Calu3 (cell line): ENCODE measurements around the gene BEND7. TPM values are rescaled to one million over a fixed set of nuclear protein-coding genes. Genes with fewer than 3 reads are reported as not detected.
"Not testable (repeated sequence)": the region's sequence is repeated elsewhere in the genome, so short reads cannot be mapped to it uniquely, and the experiment has no call there.

Experiments
- BruUV-seq: library from RNA; stranded (reverse); fragments of 400-500 nt; replicated peaks from 2 replicates; lab custom pipeline; 2021; lab: Mats Ljungman, UMichigan
- CTCF ChIA-PET: fragments of 300-600 bp; sonication (Branson Sonifier 250); formaldehyde crosslinking; loops from one replicate; lab custom pipeline; 2022; ENCODE audit warnings: antibody characterized with exemption; lab: Charles Lee
- DNase-seq: peaks from one replicate; pipeline ENCODE4 v3.0.0; 2022
- H3K27ac Mint-ChIP-seq: one replicate; pipeline ENCODE4 v1.8.0; 2022; ENCODE audit warnings: mixed read lengths; ENCODE audit not compliant: unreplicated experiment
- H3K27me3 Mint-ChIP-seq: one replicate; pipeline ENCODE4 v1.8.0; 2022; ENCODE audit warnings: mixed read lengths; ENCODE audit not compliant: unreplicated experiment
- H3K36me3 Mint-ChIP-seq: one replicate; pipeline ENCODE4 v1.8.0; 2022; ENCODE audit warnings: mild to moderate bottlenecking, moderate library complexity, mixed read lengths; ENCODE audit not compliant: insufficient read depth, unreplicated experiment
- H3K4me1 Mint-ChIP-seq: one replicate; pipeline ENCODE4 v1.8.0; 2022; ENCODE audit warnings: mild to moderate bottlenecking, low read depth, mixed read lengths; ENCODE audit not compliant: unreplicated experiment
- H3K4me3 Mint-ChIP-seq: one replicate; pipeline ENCODE4 v1.8.0; 2022; ENCODE audit warnings: mild to moderate bottlenecking, low read depth, moderate library complexity, mixed read lengths; ENCODE audit not compliant: unreplicated experiment
- H3K9me3 Mint-ChIP-seq: one replicate; pipeline ENCODE4 v1.8.0; 2022; ENCODE audit warnings: low read depth, mixed read lengths; ENCODE audit not compliant: unreplicated experiment
- intact Hi-C: fragments of 100-400 bp; cut with micrococcal nuclease; formaldehyde crosslinking; loops from one replicate; pipeline ENCODE4 v1.10.0; 2022; ENCODE audit not compliant: unreplicated experiment
- total RNA-seq: library from RNA; stranded (reverse); gene quantifications from 2 replicates; pipeline ENCODE4 v1.2.3, GENCODE V29; 2022
- TF ChIP-seq, protein P1 (sequence below): fragments of 200-600 bp; IDR thresholded peaks from one replicate; pipeline ENCODE4 v1.8.0; 2022; ENCODE audit warnings: antibody characterized with exemption; ENCODE audit not compliant: unreplicated experiment

Gene BEND7
- total RNA-seq, 1 experiment from 2014 or later = 8.3 TPM

DNA sequence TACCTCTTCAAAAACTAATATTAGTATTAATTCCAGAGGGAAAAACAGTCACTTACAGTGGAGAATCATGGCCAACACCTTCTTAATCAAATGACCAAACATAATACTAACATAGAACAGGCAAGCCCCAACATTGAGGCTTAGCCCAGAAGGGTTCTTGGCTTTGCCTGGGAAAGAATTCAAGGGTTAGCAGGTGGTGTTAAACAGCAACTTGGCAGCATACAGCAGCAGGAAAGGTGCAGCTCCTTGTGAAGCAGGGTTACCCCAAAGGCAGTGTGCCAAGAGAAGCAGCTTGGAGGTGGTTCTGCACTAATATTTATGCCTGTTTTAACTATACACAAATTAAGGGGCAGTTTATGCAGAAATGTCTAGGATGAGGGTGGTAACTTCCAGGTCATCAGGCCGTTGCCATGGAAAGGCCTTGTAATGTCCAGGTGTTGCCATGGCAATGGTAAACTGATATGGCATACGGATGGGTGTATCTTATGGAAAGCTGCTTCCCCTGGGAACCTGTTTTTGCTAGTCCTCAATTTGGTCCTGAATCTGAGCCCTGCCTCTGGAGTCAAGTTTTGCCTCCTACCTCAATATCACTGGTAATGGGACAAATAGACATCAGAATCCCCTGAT, 27.2 kb upstream of the BEND7 start:
- no TSS peak for BruUV-seq
- H3K4me3 Mint-ChIP-seq = no peak overlapping the region
- H3K4me1 Mint-ChIP-seq = no peaks in the 10 kb centered on the region
- TF ChIP-seq, protein P1, sequence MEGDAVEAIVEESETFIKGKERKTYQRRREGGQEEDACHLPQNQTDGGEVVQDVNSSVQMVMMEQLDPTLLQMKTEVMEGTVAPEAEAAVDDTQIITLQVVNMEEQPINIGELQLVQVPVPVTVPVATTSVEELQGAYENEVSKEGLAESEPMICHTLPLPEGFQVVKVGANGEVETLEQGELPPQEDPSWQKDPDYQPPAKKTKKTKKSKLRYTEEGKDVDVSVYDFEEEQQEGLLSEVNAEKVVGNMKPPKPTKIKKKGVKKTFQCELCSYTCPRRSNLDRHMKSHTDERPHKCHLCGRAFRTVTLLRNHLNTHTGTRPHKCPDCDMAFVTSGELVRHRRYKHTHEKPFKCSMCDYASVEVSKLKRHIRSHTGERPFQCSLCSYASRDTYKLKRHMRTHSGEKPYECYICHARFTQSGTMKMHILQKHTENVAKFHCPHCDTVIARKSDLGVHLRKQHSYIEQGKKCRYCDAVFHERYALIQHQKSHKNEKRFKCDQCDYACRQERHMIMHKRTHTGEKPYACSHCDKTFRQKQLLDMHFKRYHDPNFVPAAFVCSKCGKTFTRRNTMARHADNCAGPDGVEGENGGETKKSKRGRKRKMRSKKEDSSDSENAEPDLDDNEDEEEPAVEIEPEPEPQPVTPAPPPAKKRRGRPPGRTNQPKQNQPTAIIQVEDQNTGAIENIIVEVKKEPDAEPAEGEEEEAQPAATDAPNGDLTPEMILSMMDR = no peak
- intact Hi-C loops = loop anchor here (1.0 kb wide), 1 partner anchor 29 kb away; no protein-coding TSS in a partner anchor
- CTCF ChIA-PET = interaction anchor here (1.6 kb wide), 1 partner anchor 19 kb away, joined by 3 read pairs; no protein-coding TSS in a partner anchor
- no peak overlapping the region for H3K27ac Mint-ChIP-seq
- H3K27me3 Mint-ChIP-seq = peaks cover 20% of the 10 kb centered on the region
- no peaks in the 10 kb centered on the region for H3K36me3 Mint-ChIP-seq
- no peaks in the 10 kb centered on the region for H3K9me3 Mint-ChIP-seq
- DNase-seq = no peak

GRCh38 chr10:13550802-13551201, 22.0 kb upstream of the BEND7 start:
- no peaks in the 10 kb centered on the region for H3K9me3 Mint-ChIP-seq
- intact Hi-C loops = no loop called here

GRCh38 chr10:13542533-13542932, 13.7 kb upstream of the BEND7 start:
- intact Hi-C loops = no loop called here
- H3K4me3 Mint-ChIP-seq = no peak overlapping the region
- no peak overlapping the region for H3K27ac Mint-ChIP-seq
- CTCF ChIA-PET = no interaction called here
- H3K27me3 Mint-ChIP-seq = peaks cover 82% of the 10 kb centered on the region
- no TSS peak for BruUV-seq
- TF ChIP-seq, protein P1 = no peak
- no peak for DNase-seq
- H3K9me3 Mint-ChIP-seq = no peaks in the 10 kb centered on the region
- H3K4me1 Mint-ChIP-seq = no peaks in the 10 kb centered on the region
- H3K36me3 Mint-ChIP-seq = no peaks in the 10 kb centered on the region

More at GRCh38 chr10:13550802-13551201, 22.0 kb upstream of the BEND7 start:
- TF ChIP-seq, protein P1 = no peak
- no peak overlapping the region for H3K27ac Mint-ChIP-seq
- CTCF ChIA-PET = interaction anchor here (1.3 kb wide), 1 partner anchor 14 kb away, joined by 3 read pairs; no protein-coding TSS in a partner anchor
- no peaks in the 10 kb centered on the region for H3K36me3 Mint-ChIP-seq
- H3K27me3 Mint-ChIP-seq = peaks cover 59% of the 10 kb centered on the region
- no peak overlapping the region for H3K4me3 Mint-ChIP-seq
- H3K4me1 Mint-ChIP-seq = no peaks in the 10 kb centered on the region
- no peak for DNase-seq
- no TSS peak for BruUV-seq

GRCh38 chr10:13537985-13538384, 9.2 kb upstream of the BEND7 start:
- not testable (repeated sequence) for H3K27ac Mint-ChIP-seq, BruUV-seq, H3K4me1 Mint-ChIP-seq, DNase-seq, H3K9me3 Mint-ChIP-seq, H3K4me3 Mint-ChIP-seq, H3K36me3 Mint-ChIP-seq
- CTCF ChIA-PET = interaction anchor here (0.6 to 1.9 kb wide), 3 partner anchors 11 to 169 kb away, joined by 5 to 13 read pairs (median 7); no protein-coding TSS in a partner anchor
- peaks cover 63% of the 10 kb centered on the region for H3K27me3 Mint-ChIP-seq
- intact Hi-C loops = loop anchor here (5.0 kb wide), 1 partner anchor 121 kb away; no protein-coding TSS in a partner anchor
